Stimulated activated CD8-positive, alpha-beta memory T cell treated with anti-CD3 and anti-CD28 coated beads, Interleukin-4, amount 100 ng/mL, for 1 hour (primary cell): ENCODE data around the gene SDCCAG8.

Experiments
- DNase-seq, 2 donors: peaks; one replicate each; pipeline ENCODE4 v3.0.0-alpha.2; 2020; ENCODE audit warnings: low read depth in 2 of 2, low spot score in 1 of 2

SDCCAG8 gene

DNA sequence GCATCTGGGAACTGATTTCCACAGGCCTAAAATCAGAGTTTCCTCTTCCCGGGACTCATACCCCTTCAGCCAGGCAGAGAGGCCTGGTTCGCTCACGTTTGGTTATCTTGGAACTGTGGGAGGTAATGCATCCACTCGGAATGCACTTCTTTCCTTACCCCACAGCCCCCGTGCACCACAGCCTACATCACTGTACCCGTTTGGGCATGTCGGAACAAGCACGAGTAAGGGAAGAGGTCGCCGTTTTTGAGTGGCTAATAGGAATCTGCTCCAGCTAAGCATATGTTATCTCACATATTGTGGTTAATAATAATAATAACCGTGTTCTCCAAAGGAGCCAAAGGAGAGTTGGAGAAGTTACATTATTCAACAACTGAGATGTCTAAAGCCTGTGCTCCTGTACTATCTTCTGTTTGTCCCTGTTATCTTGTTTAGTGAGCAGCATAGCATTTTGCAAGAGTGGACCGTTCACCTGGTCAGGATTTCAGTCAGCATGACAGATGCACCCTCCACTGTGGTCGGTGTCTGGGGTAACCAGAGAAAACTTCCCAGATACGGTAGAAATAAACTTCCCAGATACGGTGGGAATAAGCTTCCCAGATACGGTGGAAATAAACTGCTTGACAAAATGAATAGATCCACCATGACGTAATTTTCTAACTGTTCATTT is 198.6 kb downstream of the SDCCAG8 start:
- DNase-seq, result no peak

DNA sequence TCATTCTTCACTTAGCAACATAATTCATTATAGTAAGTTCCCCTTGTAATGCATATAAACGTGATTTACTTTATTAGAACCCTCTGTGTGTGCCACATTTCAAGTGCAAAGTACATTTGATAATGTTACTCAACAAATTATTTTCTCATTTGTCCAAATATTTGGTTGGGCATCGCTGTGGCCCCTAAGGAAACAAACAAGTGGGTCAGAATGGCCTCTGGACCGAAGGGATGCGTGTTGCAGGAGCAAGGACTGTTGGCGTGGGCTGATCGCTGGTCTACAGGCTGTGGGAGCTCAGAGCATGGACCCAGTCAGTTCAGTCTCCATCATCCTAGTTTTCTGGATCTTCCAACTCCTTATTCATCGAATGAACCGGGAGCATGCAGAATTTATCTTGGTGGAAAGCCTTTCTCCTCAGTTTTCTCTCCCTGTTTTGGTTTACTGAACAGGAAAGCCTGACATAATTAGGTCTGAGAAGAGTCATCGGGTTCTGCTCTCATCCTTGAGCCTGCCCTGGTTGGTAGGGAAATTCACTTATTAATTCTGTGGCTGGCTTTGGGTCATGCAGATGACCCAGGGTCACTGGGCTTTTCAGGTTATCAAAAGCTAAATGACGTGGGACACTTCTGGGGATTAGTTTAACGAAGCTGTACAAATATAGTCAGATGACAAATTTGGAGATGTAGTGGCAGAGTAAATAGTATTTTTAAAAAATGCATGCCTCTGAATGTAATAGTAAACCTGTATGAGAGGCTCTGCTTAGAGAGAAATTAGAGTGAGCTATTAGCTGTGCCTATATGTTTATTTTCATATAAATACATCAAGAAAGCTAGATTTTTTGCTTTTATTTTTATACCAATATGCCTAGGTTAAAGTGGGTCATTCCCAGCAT is 200.2 kb downstream of the SDCCAG8 start:
- DNase-seq, result no peak

DNA sequence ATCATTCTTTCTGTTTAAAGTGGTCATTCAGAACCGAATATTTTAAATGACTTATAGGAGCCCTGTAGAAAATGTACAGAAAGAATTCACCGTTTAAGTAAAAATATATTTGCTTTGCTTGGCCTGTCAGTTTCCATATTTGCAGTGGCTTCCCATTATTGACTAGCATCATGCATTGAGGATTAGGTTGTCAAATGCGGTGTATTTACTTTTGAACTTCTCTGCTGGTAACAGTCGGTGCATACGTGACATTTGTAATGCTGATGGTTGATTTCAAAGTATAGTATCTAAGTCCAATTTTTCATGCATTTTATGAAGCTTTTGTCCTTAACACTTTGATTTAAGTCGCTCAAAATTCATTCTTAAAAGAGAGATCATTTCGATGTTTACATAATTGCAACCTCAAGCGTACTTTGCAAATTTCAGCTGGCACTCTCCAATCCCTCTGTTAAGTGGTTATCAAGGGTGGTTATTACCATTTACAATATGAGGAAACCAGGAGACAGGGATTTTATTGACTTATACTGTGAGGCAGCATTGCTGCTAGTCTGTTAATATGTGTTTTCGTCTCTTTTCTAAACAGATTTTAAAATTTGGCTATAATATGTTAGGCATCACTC is 201.6 kb downstream of the SDCCAG8 start:
- no peak for DNase-seq

DNA sequence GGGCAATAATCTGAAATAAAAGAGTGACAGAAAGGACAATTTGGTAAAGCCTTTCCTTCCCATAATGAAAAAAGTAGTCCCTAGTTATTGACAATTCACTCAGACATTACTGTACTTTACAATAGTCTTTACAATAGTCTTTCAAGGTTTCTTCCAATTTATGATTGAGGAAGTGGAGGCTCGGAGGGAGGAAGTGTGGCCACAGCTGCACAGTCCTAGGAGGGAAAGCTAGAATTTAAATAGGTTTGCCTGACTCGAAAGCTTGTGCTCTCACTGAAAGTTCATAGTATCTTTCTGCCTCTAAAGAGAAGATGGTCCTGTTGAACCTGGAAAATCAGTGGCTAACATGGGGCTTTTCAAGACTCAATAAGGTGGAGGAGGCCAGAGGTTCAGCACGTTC is 203.2 kb downstream of the SDCCAG8 start:
- DNase-seq, result no peak

DNA sequence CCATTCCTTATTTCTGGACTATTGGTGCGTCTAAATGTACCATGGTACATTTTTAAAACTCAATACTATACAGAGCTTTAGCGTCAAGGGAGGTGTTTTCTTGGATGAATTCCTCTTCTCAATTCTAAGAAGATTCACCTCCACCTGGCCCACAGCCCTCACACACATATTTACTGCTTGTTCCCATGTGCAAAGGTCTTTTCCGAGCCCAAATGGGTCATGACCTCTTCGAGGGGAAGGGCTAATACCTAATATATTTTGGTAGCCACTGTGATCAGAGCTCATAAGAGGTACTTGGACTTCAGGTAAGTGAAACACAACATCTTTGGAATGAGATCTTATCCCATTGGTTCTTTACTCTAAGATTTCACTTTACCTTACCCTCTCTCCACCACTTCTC is 205.9 kb downstream of the SDCCAG8 start:
- no peak for DNase-seq

DNA sequence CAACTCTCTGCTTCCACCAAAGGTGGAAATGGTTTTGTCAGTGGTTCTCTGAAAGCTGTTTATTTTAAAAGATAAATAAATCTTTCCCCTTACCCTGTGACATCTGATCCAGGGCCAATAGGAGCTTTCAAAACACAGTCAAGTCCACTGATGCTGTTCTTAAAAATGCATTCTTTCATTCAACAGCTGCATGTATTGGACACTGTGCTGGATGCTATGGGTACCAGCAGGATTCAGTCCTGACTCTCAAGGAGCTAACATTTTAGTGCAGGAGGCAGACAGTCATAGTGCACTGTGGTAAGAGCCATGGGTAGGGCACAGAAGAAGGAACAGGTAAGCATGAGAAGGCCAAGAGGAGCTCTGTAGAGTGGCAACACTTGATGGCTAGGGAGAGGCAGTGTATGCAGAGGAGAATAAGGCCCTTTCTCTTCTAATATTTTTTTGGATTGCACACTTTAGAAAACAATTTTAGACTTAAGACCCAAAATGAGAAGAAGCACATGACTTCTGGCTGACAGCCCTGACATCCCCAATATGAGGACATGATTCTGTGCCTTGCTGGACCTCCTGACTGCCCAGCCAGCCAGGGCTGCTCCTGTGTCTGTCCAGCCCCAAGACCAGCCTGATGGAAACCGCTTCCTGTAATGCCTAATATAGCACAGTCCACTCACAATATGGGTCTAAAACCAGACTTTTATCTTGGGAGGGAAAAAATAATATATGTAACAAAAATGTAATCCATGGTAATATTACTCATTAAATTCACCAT is 207.3 kb downstream of the SDCCAG8 start:
- no peak for DNase-seq

DNA sequence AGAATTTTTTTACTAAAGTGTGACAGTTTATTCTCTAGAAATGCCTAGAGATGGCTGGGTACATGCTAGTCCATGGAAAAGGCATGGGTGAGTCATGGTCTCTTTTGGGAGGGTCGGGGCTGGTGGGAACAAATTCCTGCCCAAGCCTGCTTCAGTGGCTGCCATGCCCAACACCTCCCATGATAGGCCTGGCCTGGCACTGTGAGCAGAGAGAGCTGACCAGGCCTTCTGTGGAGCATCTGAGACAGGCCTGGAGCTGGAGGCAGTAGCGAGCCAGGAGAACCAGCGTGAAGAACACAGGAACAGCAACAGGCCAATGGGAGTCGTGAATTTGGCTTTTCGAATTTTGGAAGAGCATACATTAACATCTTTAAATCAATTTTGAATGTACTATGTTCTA is 209.2 kb downstream of the SDCCAG8 start:
- DNase-seq, result no peak

DNA sequence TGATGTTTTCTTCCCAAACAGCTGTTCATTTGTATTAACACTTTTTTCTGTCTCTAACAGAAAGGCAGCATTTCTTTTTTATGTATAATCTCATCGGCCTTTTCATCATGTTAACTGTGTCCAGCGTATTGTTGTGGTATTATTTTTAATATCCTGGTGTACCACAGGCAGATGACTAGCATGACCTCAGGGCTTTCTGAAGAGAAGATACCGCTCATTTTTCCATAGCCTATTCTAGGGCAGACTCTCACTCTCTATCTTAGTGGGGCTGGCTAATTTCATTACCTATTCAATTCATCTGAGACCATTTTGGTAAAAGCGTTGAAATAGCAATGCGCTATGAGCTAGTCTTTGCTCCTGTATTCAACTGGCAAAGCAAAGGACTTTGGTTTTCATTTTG is 209.9 kb downstream of the SDCCAG8 start:
- DNase-seq, result no peak

DNA sequence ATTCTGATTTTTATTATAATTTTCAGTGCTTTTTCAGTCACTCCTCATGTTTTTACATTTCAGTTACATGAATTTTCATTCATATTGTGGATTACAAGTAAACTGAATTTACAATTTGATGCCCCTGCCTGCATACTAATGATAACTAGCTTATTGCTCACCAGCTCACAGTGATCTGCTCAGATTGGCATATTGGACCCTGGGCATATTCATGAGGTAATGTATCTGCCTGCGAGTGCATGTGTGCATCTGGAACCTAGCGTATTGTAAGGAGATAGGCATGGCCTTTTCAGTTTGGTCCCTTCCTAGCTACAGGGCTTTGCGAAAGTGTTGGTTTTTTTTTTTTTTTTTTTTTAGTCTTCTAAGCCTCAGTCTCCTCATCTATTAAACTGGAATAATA is 213.7 kb downstream of the SDCCAG8 start:
- DNase-seq, result no peak

DNA sequence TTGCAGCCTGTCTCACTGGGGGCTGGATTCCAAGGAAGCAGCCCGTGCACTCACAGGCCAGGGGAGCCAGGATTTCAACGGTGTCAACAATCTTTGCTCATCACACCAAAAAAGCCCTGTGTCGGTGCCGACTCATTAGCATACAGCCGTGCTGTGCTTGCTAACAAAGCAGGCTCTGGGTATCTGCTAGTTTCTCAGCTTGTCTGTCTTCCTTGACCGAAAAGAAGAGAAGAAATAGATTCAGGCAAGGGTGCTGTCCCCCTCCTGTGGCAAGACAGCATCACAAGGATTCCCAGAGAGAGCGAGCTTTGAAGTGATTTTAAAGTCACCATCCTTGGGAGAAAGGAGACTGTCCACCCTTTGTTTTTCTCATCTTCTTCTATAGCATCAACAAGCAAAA is 214.7 kb downstream of the SDCCAG8 start:
- DNase-seq, result no peak

DNA sequence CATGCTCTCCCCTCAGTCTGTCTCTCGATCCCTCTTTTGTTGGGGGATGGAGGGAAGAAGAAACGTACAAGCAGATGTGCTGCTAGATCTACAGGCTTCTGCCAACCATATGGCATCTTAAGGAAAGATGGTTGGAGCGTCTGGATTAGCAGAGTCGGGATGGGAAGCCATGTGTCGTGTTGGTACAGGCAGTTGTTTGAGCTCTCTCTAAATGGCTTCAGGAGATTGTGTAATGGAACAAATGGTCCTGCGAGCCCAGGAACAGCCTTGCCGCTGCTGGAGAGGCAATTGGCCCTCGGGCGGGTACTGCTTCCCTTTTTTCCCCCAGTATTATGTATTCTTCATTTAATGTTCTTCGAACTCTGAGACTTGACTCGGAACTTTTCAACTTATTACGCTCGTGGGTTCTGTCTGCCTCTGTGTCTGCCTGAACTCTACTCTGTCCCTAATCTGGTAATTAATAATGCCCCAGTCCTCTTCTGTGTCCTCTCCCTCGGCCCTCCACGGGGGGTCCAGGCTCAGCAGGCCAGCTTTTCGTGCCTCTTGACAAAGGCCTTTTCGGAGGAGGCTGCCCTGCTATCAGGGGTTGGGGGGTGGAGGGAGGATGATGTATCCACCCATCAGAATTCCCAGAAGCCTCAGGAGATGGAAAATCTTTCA is 215.3 kb downstream of the SDCCAG8 start:
- no peak for DNase-seq

DNA sequence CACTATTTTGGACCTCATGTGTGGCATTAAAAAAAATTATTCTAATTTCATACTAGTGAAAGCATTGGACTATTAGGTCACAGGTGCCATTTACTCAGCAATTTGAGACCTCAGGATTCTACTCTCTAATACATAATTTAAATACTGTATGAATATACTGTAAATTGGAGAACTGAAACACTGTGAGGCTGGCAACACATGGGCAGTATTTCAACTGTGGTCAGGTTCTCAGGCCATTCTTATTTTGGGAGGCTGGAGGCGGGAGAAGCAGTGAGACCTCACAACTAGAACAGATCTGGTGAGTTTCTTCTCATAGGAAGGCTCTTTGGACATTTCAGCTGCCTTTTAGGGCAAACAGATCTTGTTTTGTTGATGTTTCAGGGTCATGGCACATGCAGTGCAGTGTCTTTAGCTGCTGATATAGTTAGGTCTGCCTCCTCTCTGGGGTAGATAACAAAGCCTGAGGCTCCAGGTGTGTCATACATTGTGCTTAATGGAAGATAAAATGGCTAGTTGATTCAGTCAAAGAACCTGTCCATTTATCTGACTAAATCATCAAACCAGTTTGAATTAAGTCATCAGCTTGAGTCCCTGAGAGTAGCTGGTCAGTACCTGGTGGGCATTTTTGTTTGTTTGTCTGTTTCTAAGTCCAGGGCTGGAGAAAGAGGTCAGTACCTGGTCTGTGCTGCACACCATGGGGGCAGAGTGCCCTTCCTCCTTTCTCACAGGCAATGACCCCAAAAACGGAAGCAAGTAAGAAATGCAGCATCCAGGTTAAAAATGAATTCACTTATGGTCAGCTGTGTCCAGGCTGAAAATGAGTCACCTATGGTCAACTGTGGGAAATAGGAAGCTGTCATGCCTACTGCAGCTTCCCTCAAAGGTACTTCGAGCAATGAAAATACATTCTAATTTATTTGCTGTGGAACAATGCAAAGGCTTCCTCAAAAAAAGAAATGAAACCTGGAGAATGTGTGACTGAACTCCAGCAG is 216.2 kb downstream of the SDCCAG8 start:
- no peak for DNase-seq

DNA sequence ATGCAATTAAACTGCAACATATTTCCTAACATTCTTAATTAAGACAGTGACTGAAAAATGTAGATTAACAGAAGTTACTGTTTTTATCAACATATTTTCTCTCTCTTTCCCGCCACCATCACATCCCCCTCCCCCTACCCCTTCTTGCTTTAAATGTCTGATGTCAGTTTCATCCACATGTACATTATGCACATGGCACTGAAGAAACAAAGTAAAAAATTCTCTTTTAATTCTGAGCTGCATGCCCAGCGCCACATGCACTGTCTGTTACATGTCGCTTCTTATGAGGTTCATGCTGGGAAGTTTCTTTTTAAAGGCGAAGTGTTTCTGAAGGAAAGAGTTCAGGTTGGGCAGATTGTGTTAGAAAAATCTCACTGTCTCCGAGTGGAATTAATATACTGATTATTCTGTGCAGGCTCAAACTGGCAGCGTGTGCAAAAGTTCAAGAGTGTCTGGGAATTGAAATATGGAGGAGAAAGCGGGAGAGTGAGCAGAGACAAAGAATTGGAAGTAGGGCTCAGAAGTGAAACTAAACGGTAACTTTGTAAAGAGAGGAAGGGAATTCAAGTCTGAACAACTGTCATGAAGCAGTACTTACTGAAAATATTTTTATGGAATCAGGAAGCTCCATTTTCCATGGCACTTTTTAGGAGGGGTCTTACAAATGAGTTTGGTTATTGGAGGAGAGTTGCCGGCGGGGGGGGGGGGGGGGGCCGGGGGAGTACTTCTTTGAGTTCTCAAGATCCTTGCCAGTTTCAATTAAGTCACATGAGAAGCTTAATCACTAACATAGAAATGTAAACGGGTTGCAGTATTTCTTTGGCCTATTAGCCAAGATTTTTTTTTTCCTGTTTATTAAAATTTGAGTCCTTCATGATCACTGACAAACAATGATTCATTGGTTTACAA is 217.6 kb downstream of the SDCCAG8 start:
- DNase-seq, result no peak

DNA sequence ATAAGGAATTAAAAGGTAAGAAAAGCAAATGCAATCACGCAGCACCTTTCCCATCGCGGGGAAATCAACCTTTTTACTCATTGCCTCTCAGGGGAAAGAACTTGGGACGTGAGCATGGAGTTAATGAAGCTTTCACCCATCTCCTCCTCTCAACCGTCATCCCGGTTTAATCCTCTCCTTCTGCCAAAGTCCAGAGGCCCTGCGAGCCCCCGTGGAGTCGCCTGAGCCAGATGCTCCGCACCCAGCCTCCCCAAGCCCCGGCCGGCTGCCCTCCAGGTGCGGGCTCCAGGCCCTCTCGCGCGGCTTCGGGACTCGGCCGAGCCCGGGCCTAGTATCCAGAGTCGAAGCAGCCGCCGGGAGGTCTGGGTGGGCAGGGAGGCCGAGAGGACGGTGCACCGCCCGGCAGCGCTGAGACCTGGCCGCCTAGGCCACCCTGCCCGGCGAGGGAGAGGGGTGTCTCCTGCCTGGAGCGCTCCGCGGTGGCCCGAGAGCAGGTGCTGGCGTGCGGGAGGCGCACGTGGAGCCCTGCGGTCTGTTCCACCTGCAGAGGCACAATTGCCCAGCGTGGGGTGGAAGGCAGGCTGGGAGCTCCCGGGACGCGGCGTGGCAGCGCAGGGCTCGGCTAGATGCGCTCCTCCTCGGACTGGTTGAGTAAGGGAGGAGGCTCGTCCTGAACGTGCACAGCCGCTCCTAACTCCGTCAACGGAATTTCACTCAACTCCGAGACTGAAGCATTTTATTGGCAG is 218.5 kb downstream of the SDCCAG8 start:
- DNase-seq, result no peak

DNA sequence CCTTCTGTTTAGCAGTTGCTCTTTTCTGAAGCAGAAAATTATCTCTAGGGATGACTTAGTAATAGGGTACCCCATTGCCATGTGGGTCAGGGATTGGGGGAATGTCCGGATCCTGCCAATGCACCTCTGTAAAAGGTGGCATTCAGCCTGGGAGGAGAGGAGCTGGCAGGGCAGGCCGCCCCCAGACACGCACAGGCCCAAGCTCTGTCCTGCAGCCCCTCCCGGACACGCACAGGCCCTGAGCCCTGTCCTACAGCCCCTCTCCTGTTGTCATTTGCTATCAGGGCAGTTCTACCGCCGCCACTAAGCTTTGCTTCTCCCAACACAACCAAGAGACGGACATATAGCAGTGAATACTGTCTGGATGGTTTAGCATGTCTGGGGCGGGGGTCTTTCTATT is 219.1 kb downstream of the SDCCAG8 start:
- DNase-seq, result no peak

DNA sequence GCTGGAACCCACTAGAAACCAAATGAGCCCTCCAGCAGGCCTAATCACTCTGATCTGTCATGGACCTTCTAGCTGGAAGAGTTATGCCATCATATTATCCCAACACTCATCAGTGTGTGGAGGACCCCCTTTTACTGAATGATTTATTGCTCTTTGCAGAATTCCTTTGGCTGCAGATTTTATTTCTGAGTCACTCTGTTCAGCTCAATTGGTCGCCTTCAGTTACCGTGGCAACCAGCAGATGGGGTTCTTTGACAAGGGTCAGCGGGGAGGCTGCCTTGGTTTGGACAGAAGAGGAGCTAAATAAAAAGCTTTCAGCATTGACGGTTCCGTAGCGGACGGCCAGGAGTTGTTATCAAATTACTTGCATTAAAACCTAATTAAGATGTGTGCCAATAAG is 220.1 kb downstream of the SDCCAG8 start:
- DNase-seq, result no peak

DNA sequence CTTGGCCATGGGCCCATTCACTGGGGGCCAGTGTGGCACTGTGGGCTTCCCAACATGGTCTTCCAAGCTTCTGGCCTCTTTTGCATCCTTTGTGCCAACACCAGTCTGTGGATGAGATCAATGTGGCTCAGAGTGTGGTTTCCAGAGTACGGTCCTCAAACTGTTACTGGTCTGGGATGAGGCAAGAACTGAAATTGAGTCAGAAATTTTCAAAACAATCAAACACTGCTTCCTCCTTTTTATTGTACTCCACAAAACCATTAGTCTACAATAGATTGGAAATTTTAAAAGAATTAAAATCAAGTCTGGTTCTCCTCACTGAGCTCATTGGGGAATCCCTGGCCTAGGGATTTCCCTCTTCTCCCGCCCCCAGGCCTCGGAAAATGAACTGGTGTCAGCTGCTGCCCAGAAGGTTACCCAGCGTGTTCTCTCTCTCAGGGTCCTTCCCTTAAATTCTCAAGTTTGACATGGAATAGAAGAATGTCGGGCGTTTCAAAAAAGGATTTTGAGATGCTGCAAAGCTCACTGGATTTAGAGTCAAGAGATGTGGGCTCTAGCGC is 222.0 kb downstream of the SDCCAG8 start:
- no peak for DNase-seq

DNA sequence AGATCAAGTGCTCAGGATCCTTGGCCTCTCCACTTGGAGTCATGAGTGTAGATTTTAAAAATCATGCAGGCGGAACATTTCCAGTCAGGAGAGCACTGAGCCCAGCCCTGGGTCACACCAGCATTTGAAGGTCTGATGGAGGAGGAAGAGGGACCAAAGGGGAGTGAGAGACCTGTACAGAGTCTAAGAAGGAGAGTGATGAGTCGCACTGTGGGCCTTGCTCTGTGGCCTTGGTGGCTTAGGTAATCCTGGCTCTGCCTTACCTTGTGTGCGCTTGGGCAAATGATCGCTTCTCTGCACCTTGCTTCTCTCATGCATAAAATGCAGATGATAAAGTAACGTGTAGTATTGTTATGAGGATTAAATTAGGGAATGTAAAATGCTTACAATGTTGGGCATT is 225.3 kb downstream of the SDCCAG8 start:
- no peak for DNase-seq
